RWPE2 (cell line): ENCODE measurements around the gene JCAD.
"Not testable (repeated sequence)": the region's sequence is repeated elsewhere in the genome, so short reads cannot be mapped to it uniquely, and the experiment has no call there.

Experiments
- ATAC-seq: fragments of 200-7000 bp; cut with Tn5 transposase; 3 replicates; pipeline ENCODE4 v1.9.1; 2021; ENCODE audit warnings: low read depth
- DNase-seq: peaks from one replicate; pipeline ENCODE4 v3.0.0-alpha.2; 2020; ENCODE audit warnings: low spot score
- H3K27ac ChIP-seq: fragments of 450-650 bp; 2 replicates; pipeline ENCODE4 v1.5.1; 2017; ENCODE audit warnings: mild to moderate bottlenecking; ENCODE audit not compliant: poor library complexity, severe bottlenecking
- H3K27me3 ChIP-seq: fragments of 250-450 bp; sonication (Bioruptor Pico); 2 replicates; pipeline ENCODE4 v1.5.1; 2021; ENCODE audit warnings: mild to moderate bottlenecking, moderate library complexity; ENCODE audit not compliant: insufficient read depth, poor library complexity, severe bottlenecking
- H3K36me3 ChIP-seq: fragments of 250-450 bp; sonication (Bioruptor Pico); 2 replicates; pipeline ENCODE4 v1.5.1; 2020; ENCODE audit warnings: low read depth, mild to moderate bottlenecking, moderate library complexity
- H3K4me1 ChIP-seq: fragments of 250-450 bp; sonication (Bioruptor Pico); 2 replicates; pipeline ENCODE4 v1.5.1; 2021; ENCODE audit warnings: mild to moderate bottlenecking, moderate library complexity; ENCODE audit not compliant: insufficient read depth, poor library complexity, severe bottlenecking
- H3K4me3 ChIP-seq: fragments of 250-450 bp; sonication (Bioruptor Pico); 2 replicates; pipeline ENCODE4 v1.5.1; 2021; ENCODE audit warnings: mild to moderate bottlenecking, moderate library complexity; ENCODE audit not compliant: severe bottlenecking
- H3K9me3 ChIP-seq: fragments of 250-450 bp; sonication (Bioruptor Pico); 2 replicates; pipeline ENCODE4 v1.5.1; 2021; ENCODE audit warnings: mild to moderate bottlenecking, moderate library complexity; ENCODE audit not compliant: severe bottlenecking
- TF ChIP-seq, protein P1 (sequence below): fragments of 450-650 bp; IDR thresholded peaks from one replicate; pipeline ENCODE4 v1.5.1; 2017; ENCODE audit warnings: mild to moderate bottlenecking, moderate library complexity; ENCODE audit not compliant: poor library complexity, severe bottlenecking

The JCAD gene

GRCh38 chr10:30006410-30006809, 53.0 kb downstream of the JCAD start:
- H3K4me1 ChIP-seq, result no peaks in the 10 kb centered on the region
- DNase-seq (no peak), ATAC-seq (no peak)
- no peaks in the 10 kb centered on the region for H3K36me3 ChIP-seq
- no peak overlapping the region for H3K4me3 ChIP-seq
- TF ChIP-seq, protein P1, sequence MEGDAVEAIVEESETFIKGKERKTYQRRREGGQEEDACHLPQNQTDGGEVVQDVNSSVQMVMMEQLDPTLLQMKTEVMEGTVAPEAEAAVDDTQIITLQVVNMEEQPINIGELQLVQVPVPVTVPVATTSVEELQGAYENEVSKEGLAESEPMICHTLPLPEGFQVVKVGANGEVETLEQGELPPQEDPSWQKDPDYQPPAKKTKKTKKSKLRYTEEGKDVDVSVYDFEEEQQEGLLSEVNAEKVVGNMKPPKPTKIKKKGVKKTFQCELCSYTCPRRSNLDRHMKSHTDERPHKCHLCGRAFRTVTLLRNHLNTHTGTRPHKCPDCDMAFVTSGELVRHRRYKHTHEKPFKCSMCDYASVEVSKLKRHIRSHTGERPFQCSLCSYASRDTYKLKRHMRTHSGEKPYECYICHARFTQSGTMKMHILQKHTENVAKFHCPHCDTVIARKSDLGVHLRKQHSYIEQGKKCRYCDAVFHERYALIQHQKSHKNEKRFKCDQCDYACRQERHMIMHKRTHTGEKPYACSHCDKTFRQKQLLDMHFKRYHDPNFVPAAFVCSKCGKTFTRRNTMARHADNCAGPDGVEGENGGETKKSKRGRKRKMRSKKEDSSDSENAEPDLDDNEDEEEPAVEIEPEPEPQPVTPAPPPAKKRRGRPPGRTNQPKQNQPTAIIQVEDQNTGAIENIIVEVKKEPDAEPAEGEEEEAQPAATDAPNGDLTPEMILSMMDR, result no peak
- H3K27ac ChIP-seq, result no peak overlapping the region
- H3K27me3 ChIP-seq, result no peaks in the 10 kb centered on the region
- H3K9me3 ChIP-seq, result no peaks in the 10 kb centered on the region

- H3K27ac ChIP-seq, H3K9me3 ChIP-seq, H3K4me3 ChIP-seq: not testable (repeated sequence)
Observed at GRCh38 chr10:30005116-30005515, 54.3 kb downstream of the JCAD start.

DNA sequence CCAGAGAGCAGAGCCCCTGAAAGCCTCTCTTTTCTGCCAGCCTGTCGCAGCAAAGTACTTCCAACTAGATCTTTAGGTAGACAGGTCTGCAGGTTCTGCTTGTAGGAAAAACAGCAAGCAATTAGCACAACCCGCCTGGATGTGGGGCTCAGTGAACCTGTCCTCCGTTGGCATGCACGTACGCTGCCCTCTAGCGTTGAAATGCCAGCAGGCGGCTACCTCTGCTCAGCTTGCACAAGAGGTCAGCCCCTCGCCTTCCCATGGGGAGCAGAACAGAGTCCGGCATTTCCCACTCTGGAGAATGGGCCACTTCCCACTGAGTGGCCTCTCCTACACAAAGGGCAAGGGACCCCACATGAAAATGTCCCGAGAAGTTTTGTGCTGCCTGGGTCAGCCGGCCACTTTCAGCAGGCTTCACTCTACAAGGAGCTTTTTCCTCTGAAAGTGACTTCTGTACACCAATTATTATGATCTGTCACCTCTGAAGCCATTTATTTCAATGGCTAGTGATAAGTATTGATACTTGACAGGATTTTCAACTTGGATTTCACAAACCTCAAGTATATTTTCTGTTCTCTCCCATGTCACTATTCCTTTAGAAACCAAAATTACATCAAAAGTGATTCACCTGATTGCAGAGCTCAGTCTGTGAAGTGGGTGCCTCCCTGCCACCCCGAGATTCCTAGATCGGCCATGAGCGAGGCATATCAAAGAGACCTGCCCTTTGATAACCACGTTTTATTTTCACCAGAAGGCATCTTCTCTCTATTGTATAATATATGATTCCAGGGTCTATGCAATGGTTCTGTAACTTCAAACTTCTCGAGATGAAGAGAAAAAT, 56.7 kb downstream of the JCAD start:
- TF ChIP-seq, protein P1, result peak; percentile 94

More at GRCh38 chr10:30005116-30005515, 54.3 kb downstream of the JCAD start:
- not testable (repeated sequence) for H3K4me1 ChIP-seq, H3K36me3 ChIP-seq, DNase-seq, H3K27me3 ChIP-seq, ATAC-seq

GRCh38 chr10:30000802-30001571, 58.4 kb downstream of the JCAD start:
- no peak for DNase-seq
- H3K27me3 ChIP-seq, result no peaks in the 10 kb centered on the region
- no peaks in the 10 kb centered on the region for H3K9me3 ChIP-seq
- H3K4me3 ChIP-seq, result no peak overlapping the region
- no peak for ATAC-seq
- H3K36me3 ChIP-seq, result no peaks in the 10 kb centered on the region
- no peak overlapping the region for H3K27ac ChIP-seq
- no peaks in the 10 kb centered on the region for H3K4me1 ChIP-seq
- TF ChIP-seq, protein P1, result no peak

More for the DNA sequence above, 56.7 kb downstream of the JCAD start:
- peak; percentile 72 for DNase-seq
- Histone ChIP-seq H3K4me3 (no peak overlapping the region), H3K27ac (no peak overlapping the region), H3K9me3 (no peaks in the 10 kb centered on the region), H3K36me3 (no peaks in the 10 kb centered on the region), H3K4me1 (no peaks in the 10 kb centered on the region), H3K27me3 (no peaks in the 10 kb centered on the region)
- peak; percentile 93 for ATAC-seq

GRCh38 chr10:29998142-29998808, 61.1 kb downstream of the JCAD start:
- TF ChIP-seq, protein P1, result peak; percentile 97
- peak; percentile 76 for ATAC-seq
- no peak for DNase-seq

More at GRCh38 chr10:29998142-29998808, 61.1 kb downstream of the JCAD start:
- H3K27ac ChIP-seq, result no peak overlapping the region
- no peaks in the 10 kb centered on the region for H3K9me3 ChIP-seq
- no peaks in the 10 kb centered on the region for H3K36me3 ChIP-seq
- no peaks in the 10 kb centered on the region for H3K4me1 ChIP-seq
- H3K27me3 ChIP-seq, result no peaks in the 10 kb centered on the region
- H3K4me3 ChIP-seq, result no peak overlapping the region
